HUES64 (cell line): ENCODE measurements around the gene AHCYL2. TPM values are rescaled to one million over a fixed set of nuclear protein-coding genes. Genes with fewer than 3 reads are reported as not detected.

ENCODE experiments used
- H3K27ac ChIP-seq: 2 replicates; pipeline ENCODE4 v1.7.0; 2013; ENCODE audit warnings: low read depth, low read length, inconsistent platforms
- H3K27me3 ChIP-seq: 2 replicates; pipeline ENCODE4 v1.6.1; 2013; ENCODE audit warnings: mild to moderate bottlenecking, low read length; ENCODE audit not compliant: insufficient read depth
- H3K36me3 ChIP-seq: 2 replicates; pipeline ENCODE4 v1.6.1; 2013; ENCODE audit warnings: mild to moderate bottlenecking, low read length; ENCODE audit not compliant: insufficient read depth
- H3K4me1 ChIP-seq: 2 replicates; pipeline ENCODE4 v1.6.1; 2013; ENCODE audit warnings: mild to moderate bottlenecking, low read length, moderate library complexity; ENCODE audit not compliant: insufficient read depth
- H3K4me3 ChIP-seq: 2 replicates; pipeline ENCODE4 v1.5.1; 2013; ENCODE audit warnings: mild to moderate bottlenecking, low read length, moderate library complexity
- H3K9ac ChIP-seq: 2 replicates; pipeline ENCODE4 v1.6.1; 2013; ENCODE audit warnings: mild to moderate bottlenecking, low read depth, low read length
- H3K9me3 ChIP-seq: 2 replicates; pipeline ENCODE4 v1.6.1; 2013; ENCODE audit warnings: low read depth, low read length; ENCODE audit not compliant: insufficient read depth
- WGBS: fragments of 150-250, 120-280 bp; methylation state at CpG from one replicate; pipeline ENCODE4 v1.1.7; 2013; ENCODE audit warnings: missing lambda C conversion rate; 5-methylcytosine and 5-hydroxymethylcytosine counted together
- polyA plus RNA-seq, 2 experiments: library from polyadenylated mRNA; stranded (reverse); fragments of 50-300 nt; gene quantifications; one replicate each; pipeline ENCODE4 v1.2.3, GENCODE V29; 2013

Gene AHCYL2
- polyA plus RNA-seq (2013, experiment 1 of 2) = 11.2 TPM
- polyA plus RNA-seq (2013, experiment 2 of 2) = 14.8 TPM

- H3K36me3 ChIP-seq = no peaks in the 10 kb centered on the region
- H3K9me3 ChIP-seq = no peaks in the 10 kb centered on the region
- 1% methylated on average over 63 of the region's 63 CpGs for WGBS
- H3K27me3 ChIP-seq = peaks cover 5% of the 10 kb centered on the region; the same call in 1 of the 2 replicates
- peak within 1 kb of the TSS; percentile 87; the same call in 1 of the 2 replicates for H3K27ac ChIP-seq
- H3K4me3 ChIP-seq = peak within 1 kb of the TSS; percentile 79
- H3K4me1 ChIP-seq = peaks cover 18% of the 10 kb centered on the region
- H3K9ac ChIP-seq = peak within 1 kb of the TSS; percentile 77
Measured at GRCh38 chr7:129224251-129225205, at the start of gene AHCYL2. TSS of gene AHCYL2 (plus strand) at chr7:129225030.

GRCh38 chr7:129176916-129177710, 47.7 kb upstream of the AHCYL2 start:
- H3K27me3 ChIP-seq = no peaks in the 10 kb centered on the region; the same call in 1 of the 2 replicates
- no peak overlapping the region for H3K9ac ChIP-seq
- no peaks in the 10 kb centered on the region for H3K36me3 ChIP-seq
- H3K4me1 ChIP-seq = no peaks in the 10 kb centered on the region
- H3K9me3 ChIP-seq = peaks cover 2% of the 10 kb centered on the region; the same call in 1 of the 2 replicates
- no peak overlapping the region for H3K4me3 ChIP-seq
- WGBS = 95% methylated on average over 11 of the region's 11 CpGs
- H3K27ac ChIP-seq = no peak overlapping the region

GRCh38 chr7:129184981-129185670, 39.7 kb upstream of the AHCYL2 start:
- 90% methylated on average over 6 of the region's 6 CpGs for WGBS

GRCh38 chr7:129186749-129187260, 38.0 kb upstream of the AHCYL2 start:
- Histone ChIP-seq H3K4me1 (peaks cover 16% of the 10 kb centered on the region), H3K36me3 (0 out of 2 replicates have a peak, but pooled peaks cover 2% of the 10 kb centered on the region), H3K9ac (no peak overlapping the region), H3K9me3 (no peaks in the 10 kb centered on the region), H3K4me3 (no peak overlapping the region), H3K27ac (no peak overlapping the region), H3K27me3 (peaks cover 20% of the 10 kb centered on the region)
- whole genome bisulfite sequencing = 88% methylated on average over 6 of the region's 6 CpGs

More at GRCh38 chr7:129184981-129185670, 39.7 kb upstream of the AHCYL2 start:
- Histone ChIP-seq H3K4me3 (no peak overlapping the region), H3K27ac (no peak overlapping the region), H3K9ac (no peak overlapping the region), H3K27me3 (peaks cover 20% of the 10 kb centered on the region), H3K9me3 (peaks cover 2% of the 10 kb centered on the region; the same call in 1 of the 2 replicates), H3K36me3 (no peaks in the 10 kb centered on the region), H3K4me1 (peaks cover 10% of the 10 kb centered on the region)

- peaks cover 16% of the 10 kb centered on the region for H3K4me1 ChIP-seq
- H3K9me3 ChIP-seq = no peaks in the 10 kb centered on the region
- peak overlapping the region; percentile 88; the same call in 1 of the 2 replicates for H3K27ac ChIP-seq
- H3K9ac ChIP-seq = peak overlapping the region; percentile 93
- H3K27me3 ChIP-seq = peaks cover 20% of the 10 kb centered on the region
- peak overlapping the region; percentile 90 for H3K4me3 ChIP-seq
- WGBS = 18% methylated on average over 14 of the region's 14 CpGs
- peaks cover 11% of the 10 kb centered on the region; the same call in 1 of the 2 replicates for H3K36me3 ChIP-seq
Measured at GRCh38 chr7:129187681-129188371, 37.0 kb upstream of the AHCYL2 start.

- H3K27me3 ChIP-seq = peaks cover 20% of the 10 kb centered on the region
- peak within 1 kb of the TSS; percentile 93 for H3K9ac ChIP-seq
- H3K27ac ChIP-seq = peak within 1 kb of the TSS; percentile 88
- H3K4me1 ChIP-seq = peaks cover 16% of the 10 kb centered on the region
- H3K36me3 ChIP-seq = peaks cover 11% of the 10 kb centered on the region; the same call in 1 of the 2 replicates
- H3K4me3 ChIP-seq = peak within 1 kb of the TSS; percentile 90
- H3K9me3 ChIP-seq = no peaks in the 10 kb centered on the region
- under 1% methylated on average over 48 of the region's 48 CpGs for WGBS
Measured at GRCh38 chr7:129188372-129188891, 36.4 kb upstream of the AHCYL2 start, which contains the start of gene SMO. TSS of gene SMO (plus strand) at chr7:129188633. CDS start at chr7:129189152, 519 bp downstream.

GRCh38 chr7:129188892-129189660, 35.8 kb upstream of the AHCYL2 start:
- WGBS = under 1% methylated on average over 83 of the region's 83 CpGs
- H3K27ac ChIP-seq = peak overlapping the region; percentile 88

GRCh38 chr7:129189661-129190310, 35.0 kb upstream of the AHCYL2 start:
- 21% methylated on average over 13 of the region's 13 CpGs for WGBS
- no peaks in the 10 kb centered on the region for H3K9me3 ChIP-seq
- peaks cover 11% of the 10 kb centered on the region; the same call in 1 of the 2 replicates for H3K36me3 ChIP-seq
- H3K27ac ChIP-seq = no peak overlapping the region
- H3K9ac ChIP-seq = peak overlapping the region; percentile 93
- H3K4me3 ChIP-seq = peak overlapping the region; percentile 90
- peaks cover 16% of the 10 kb centered on the region for H3K4me1 ChIP-seq
- H3K27me3 ChIP-seq = peaks cover 20% of the 10 kb centered on the region

More at GRCh38 chr7:129188892-129189660, 35.8 kb upstream of the AHCYL2 start:
- Histone ChIP-seq H3K4me3 (peak overlapping the region; percentile 90), H3K9ac (peak overlapping the region; percentile 93), H3K36me3 (peaks cover 11% of the 10 kb centered on the region; the same call in 1 of the 2 replicates), H3K9me3 (no peaks in the 10 kb centered on the region), H3K27me3 (peaks cover 20% of the 10 kb centered on the region), H3K4me1 (peaks cover 16% of the 10 kb centered on the region)

GRCh38 chr7:129191272-129191671, 33.6 kb upstream of the AHCYL2 start:
- no peak overlapping the region for H3K27ac ChIP-seq
- WGBS = 83% methylated on average over 3 of the region's 3 CpGs
- no peak overlapping the region for H3K4me3 ChIP-seq

More at GRCh38 chr7:129191272-129191671, 33.6 kb upstream of the AHCYL2 start:
- H3K36me3 ChIP-seq = peaks cover 16% of the 10 kb centered on the region; the same call in 1 of the 2 replicates
- H3K9ac ChIP-seq = no peak overlapping the region
- peaks cover 16% of the 10 kb centered on the region for H3K27me3 ChIP-seq
- H3K4me1 ChIP-seq = peaks cover 16% of the 10 kb centered on the region
- H3K9me3 ChIP-seq = 0 out of 2 replicates have a peak, but pooled peaks cover 2% of the 10 kb centered on the region
